Keratinocyte (primary cell): Measurements from ENCODE around the gene FNDC3A.

Source experiments
- EZH2 ChIP-seq: IDR thresholded peaks from one replicate; pipeline ENCODE4 v1.6.1; 2012; ENCODE audit warnings: inconsistent platforms, mild to moderate bottlenecking, low read length, moderate library complexity
- TF ChIP-seq, protein P1 (sequence below), 3 experiments: IDR thresholded peaks in 1 of 3; conservative IDR thresholded peaks in 1 of 3; optimal IDR thresholded peaks in 1 of 3; 2 replicates in 2 of 3; 3 replicates in 1 of 3; pipeline versions ENCODE3 to v1.5.1; 2011; ENCODE audit warnings: low read length in 3 of 3, mild to moderate bottlenecking in 3 of 3, moderate library complexity in 2 of 3, control low read depth in 1 of 3, inconsistent platforms in 1 of 3; ENCODE audit not compliant: insufficient read depth in 2 of 3; ENCODE audit errors: extremely low read depth in 1 of 3

DNA sequence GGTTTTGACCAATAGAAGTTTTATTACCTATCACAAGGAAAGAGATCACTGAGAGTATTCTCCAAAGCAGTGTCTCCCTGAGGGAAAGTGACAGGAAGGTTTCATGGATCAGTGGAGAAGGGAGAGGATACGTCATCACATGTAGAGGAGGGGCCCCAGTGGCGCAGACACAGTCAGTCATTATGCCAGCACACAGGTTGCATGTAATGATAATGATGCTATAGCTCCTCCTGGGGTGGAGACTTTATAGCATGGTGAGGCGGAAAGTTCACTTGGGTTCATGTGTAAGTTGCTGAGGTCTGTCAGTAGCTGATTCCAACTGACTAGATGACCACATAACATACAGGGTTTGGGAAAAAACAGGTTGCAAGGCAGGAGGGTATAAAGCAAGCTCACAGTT, 88.8 kb downstream of the FNDC3A start:
- TF ChIP-seq, protein P1, sequence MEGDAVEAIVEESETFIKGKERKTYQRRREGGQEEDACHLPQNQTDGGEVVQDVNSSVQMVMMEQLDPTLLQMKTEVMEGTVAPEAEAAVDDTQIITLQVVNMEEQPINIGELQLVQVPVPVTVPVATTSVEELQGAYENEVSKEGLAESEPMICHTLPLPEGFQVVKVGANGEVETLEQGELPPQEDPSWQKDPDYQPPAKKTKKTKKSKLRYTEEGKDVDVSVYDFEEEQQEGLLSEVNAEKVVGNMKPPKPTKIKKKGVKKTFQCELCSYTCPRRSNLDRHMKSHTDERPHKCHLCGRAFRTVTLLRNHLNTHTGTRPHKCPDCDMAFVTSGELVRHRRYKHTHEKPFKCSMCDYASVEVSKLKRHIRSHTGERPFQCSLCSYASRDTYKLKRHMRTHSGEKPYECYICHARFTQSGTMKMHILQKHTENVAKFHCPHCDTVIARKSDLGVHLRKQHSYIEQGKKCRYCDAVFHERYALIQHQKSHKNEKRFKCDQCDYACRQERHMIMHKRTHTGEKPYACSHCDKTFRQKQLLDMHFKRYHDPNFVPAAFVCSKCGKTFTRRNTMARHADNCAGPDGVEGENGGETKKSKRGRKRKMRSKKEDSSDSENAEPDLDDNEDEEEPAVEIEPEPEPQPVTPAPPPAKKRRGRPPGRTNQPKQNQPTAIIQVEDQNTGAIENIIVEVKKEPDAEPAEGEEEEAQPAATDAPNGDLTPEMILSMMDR (optimal IDR thresholded peaks at IDR 0.05 in 1 of 3, IDR thresholded peaks at IDR 0.05 in 1 of 3, conservative IDR thresholded peaks at IDR 0.05 in 1 of 3; ENCODE audit: extremely low read depth in 1 of 3, insufficient read depth in 2 of 3, low read length in 3 of 3) = no peak
- TF ChIP-seq EZH2 = no peak
